PFSK-1 (cell line): ENCODE data around the gene SRPK3.

Experiments used
- FOXP2 ChIP-seq: optimal IDR thresholded peaks from 2 replicates; pipeline ENCODE3; 2011; ENCODE audit warnings: borderline replicate concordance, control low read depth, inconsistent platforms; ENCODE audit not compliant: insufficient read depth; ENCODE audit errors: extremely low read length, extremely low read depth
- POLR2AphosphoS5 ChIP-seq: IDR thresholded peaks from 2 replicates; pipeline ENCODE4 v1.6.1; 2012; ENCODE audit warnings: low read depth, mild to moderate bottlenecking, control low read depth, low read length, moderate library complexity
- SIN3A ChIP-seq: IDR thresholded peaks from 2 replicates; pipeline ENCODE4 v1.6.1; 2012; ENCODE audit warnings: mild to moderate bottlenecking, low read length, moderate library complexity, borderline replicate concordance; ENCODE audit not compliant: insufficient read depth
- TAF1 ChIP-seq: IDR thresholded peaks from 2 replicates; pipeline ENCODE4 v1.6.1; 2012; ENCODE audit warnings: low read length, control low read depth, borderline replicate concordance; ENCODE audit not compliant: insufficient read depth
- TF ChIP-seq, protein P1 (sequence below), 2 experiments: IDR thresholded peaks; 2 replicates each; pipeline versions ENCODE4 v1.6.1 to v1.8.0; 2011 to 2012; ENCODE audit warnings: low read depth in 2 of 2, low read length in 2 of 2, control low read depth in 1 of 2, inconsistent platforms in 1 of 2, mild to moderate bottlenecking in 1 of 2, moderate library complexity in 1 of 2; ENCODE audit not compliant: insufficient read depth in 1 of 2

Gene SRPK3

DNA sequence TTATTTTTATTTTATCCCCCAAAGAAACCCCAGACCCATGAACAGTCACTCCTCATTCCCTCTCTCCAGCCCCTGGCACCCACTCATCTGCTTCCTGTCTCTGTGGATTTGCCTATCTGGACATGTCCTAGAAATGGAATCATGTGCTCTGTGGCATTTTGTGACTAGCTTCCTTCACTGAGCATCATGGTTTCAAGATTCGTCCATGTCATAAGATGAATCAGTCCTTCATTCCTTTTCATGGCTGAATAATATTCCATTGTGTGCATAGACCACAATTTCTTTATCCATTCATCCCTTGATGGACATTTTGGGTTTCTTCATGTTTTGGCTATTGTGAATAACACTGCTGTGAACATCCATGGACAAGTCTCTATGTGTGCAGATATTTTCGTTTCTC lies 46.0 kb upstream of the SRPK3 start:
- TF ChIP-seq, protein P1, sequence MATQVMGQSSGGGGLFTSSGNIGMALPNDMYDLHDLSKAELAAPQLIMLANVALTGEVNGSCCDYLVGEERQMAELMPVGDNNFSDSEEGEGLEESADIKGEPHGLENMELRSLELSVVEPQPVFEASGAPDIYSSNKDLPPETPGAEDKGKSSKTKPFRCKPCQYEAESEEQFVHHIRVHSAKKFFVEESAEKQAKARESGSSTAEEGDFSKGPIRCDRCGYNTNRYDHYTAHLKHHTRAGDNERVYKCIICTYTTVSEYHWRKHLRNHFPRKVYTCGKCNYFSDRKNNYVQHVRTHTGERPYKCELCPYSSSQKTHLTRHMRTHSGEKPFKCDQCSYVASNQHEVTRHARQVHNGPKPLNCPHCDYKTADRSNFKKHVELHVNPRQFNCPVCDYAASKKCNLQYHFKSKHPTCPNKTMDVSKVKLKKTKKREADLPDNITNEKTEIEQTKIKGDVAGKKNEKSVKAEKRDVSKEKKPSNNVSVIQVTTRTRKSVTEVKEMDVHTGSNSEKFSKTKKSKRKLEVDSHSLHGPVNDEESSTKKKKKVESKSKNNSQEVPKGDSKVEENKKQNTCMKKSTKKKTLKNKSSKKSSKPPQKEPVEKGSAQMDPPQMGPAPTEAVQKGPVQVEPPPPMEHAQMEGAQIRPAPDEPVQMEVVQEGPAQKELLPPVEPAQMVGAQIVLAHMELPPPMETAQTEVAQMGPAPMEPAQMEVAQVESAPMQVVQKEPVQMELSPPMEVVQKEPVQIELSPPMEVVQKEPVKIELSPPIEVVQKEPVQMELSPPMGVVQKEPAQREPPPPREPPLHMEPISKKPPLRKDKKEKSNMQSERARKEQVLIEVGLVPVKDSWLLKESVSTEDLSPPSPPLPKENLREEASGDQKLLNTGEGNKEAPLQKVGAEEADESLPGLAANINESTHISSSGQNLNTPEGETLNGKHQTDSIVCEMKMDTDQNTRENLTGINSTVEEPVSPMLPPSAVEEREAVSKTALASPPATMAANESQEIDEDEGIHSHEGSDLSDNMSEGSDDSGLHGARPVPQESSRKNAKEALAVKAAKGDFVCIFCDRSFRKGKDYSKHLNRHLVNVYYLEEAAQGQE (IDR thresholded peaks at IDR 0.05; ENCODE audit: insufficient read depth in 1 of 2, low read depth in 2 of 2, low read length in 2 of 2) = no peak
- TF ChIP-seq SIN3A = no peak
- TF ChIP-seq POLR2AphosphoS5 = no peak
- no peak for TF ChIP-seq FOXP2
- TF ChIP-seq TAF1 = no peak

DNA sequence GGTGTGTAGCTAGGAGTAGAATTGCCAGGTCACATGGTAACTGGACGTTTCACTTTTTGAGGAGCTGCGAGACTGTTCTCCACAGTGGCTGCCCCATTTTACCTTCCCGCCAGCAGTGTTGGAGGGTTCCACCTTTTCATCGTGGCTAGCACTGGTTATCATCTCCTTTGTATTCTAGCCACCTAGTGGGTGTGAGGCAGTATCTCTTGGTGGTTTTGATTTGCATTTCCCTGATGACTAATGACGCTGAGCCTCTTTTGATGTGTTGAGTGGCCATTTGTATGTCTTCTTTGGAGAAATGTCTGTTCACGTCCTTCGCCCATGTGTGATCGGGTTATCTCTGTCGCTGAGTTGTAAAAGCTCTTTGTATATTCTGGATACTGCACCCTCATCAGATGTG lies 45.6 kb upstream of the SRPK3 start:
- TF ChIP-seq, protein P1 (IDR thresholded peaks at IDR 0.05; ENCODE audit: insufficient read depth in 1 of 2, low read depth in 2 of 2, low read length in 2 of 2) = no peak
- TF ChIP-seq POLR2AphosphoS5 (no peak), FOXP2 (no peak), TAF1 (no peak), SIN3A (no peak)

GRCh38 chrX:153736071-153736820 lies 44.6 kb upstream of the SRPK3 start:
- TF ChIP-seq TAF1 (no peak), SIN3A (no peak), FOXP2 (no peak), POLR2AphosphoS5 (no peak)
- TF ChIP-seq, protein P1 (IDR thresholded peaks at IDR 0.05; ENCODE audit: insufficient read depth in 1 of 2, low read depth in 2 of 2, low read length in 2 of 2) = no peak

- TF ChIP-seq, protein P1 (IDR thresholded peaks at IDR 0.05; ENCODE audit: insufficient read depth in 1 of 2, low read depth in 2 of 2, low read length in 2 of 2) = no peak
- TF ChIP-seq SIN3A (no peak), FOXP2 (no peak), TAF1 (no peak), POLR2AphosphoS5 (no peak)
Observed at GRCh38 chrX:153736871-153737441, 43.9 kb upstream of the SRPK3 start.
